ENCODE measurements around the gene FBXW4.

The FBXW4 gene

DNA sequence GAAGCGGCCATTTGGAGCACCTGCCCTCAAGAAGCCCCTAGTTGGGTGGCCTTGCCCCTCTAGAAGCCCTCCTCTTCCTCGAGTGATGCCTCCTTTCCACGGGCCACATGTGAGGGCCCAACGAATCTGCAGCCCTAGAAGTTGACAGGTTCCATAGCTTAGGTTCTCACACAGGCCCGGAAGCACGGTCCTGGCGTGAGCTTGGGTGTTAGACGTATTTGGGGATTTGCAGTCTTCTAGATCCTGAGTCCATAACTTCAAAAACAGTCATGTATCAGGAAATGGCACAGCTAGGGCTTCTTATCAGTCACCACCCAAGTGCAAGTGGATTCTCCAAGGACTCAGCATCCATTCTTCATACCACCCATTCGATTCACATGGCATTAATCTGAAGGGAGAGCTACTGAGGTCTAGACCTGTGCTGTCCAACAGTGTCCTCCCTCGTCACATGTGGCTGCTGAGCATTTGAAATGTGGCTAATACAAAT, 477 bp upstream of the FBXW4 start:
- DNase-seq = no peak

DNA sequence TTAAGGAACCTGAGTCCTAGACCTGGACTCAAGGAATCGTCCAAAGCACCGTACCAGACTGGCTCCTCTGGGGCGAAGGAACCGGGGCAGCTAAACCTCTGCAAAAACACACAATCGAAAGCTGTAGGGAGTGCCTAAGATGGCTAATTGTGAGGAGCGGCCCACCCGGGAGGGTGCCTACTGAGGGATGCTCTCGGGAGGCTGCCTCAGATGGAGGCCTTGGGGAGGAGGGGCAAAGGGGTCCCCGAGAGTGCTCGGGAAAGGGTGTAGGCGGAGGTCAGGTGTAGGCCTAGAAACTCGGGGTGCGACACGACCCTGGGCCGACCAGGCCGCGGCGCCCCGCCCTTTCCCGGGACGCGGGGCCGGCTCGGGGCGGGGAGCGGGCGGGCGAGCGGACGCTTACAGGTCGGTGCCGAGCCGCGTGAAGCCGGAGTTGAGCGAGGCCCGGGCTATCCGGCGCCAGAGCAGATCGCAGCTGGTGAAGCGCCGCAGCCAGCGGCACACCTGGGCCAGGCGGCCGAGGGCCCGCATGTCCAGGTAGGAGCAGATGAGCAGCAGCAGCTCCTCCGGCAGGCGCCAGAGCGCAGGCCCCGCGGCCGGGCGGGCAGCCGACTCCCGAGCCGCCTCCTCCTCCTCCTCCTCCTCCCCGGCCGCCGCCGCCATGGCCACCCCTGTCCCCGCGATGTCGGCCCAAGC, 844 bp downstream of the FBXW4 start:
- DNase-seq = peak in 1 of 2 experiments; percentile 23

- DNase-seq = peak in 1 of 2 experiments; percentile 23
Measured at GRCh38 chr10:101693651-101693977, 1.4 kb downstream of the FBXW4 start.

- no peak for DNase-seq
Measured at GRCh38 chr10:101691081-101691480, 3.9 kb downstream of the FBXW4 start.

DNA sequence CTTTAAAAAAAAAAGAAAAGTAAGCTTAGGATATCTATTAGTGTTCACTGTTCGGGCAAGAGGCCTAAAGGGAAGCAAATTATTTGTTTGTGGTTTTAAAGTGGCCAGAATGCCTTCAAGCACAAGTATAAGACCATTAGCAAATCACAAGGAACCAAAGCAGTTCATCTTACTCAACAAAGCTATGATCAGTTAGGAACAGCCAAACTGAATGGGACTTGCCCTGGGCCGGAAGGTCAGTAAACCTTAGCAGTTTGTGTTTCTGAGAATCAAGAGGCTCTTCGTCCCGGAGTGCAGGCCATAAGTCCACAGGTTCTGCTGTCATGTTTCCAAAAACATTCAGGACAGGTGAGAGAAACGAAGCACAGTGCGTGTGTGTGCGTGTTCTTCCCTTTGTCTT, 4.5 kb downstream of the FBXW4 start:
- no peak for DNase-seq

DNA sequence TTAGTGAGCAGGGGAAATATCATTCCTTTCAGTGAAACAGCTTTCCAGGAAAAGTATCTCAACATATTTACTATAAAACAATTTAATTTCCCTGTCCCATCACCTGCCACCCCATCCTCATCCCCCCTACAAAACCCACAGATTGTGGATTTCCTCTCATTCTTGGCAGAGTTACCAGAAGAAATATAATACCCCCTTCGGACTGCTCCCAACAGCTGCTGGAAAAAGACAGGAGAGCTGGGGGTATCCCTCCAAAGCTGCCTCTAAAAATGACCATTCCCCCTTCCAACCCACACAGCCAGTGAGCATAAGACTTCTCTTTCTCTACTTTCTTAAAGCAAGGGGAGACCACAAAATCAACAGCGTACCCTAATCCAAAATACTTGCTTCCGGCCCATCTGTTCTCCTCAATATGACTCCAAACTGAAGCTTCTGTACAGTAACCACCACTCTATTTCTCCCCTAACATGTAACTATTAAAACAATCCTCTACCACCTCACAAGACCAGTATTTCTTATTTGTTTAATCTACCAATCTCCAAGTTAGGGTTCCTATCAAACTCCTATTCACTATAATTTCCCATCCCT, 7.8 kb downstream of the FBXW4 start:
- peak; percentile 6 to 37 for DNase-seq

- no peak for DNase-seq
Measured at GRCh38 chr10:101686133-101686925, 8.6 kb downstream of the FBXW4 start.

DNA sequence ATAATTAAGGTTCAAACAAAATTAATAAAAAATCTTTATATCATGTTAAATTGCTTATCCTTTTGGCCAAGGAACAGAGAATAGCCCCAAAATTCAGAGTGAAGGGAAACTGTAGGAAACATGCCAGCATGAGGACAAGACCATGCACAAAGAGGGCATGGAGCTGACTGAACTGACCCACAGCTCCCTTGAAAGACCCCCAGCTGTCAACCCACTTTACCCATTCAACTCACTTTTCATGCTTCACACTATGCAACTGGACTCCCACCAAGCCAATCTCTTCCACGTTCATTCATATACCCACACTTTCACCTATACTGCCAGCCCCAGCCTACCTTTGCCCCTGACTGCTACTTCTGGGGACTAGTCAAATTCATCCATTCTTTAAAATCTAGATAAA, 10.2 kb downstream of the FBXW4 start:
- no peak for DNase-seq

- DNase-seq = no peak
Measured at GRCh38 chr10:101683276-101683675, 11.7 kb downstream of the FBXW4 start.

- no peak for DNase-seq
Measured at GRCh38 chr10:101682172-101682825, 12.7 kb downstream of the FBXW4 start.

DNA sequence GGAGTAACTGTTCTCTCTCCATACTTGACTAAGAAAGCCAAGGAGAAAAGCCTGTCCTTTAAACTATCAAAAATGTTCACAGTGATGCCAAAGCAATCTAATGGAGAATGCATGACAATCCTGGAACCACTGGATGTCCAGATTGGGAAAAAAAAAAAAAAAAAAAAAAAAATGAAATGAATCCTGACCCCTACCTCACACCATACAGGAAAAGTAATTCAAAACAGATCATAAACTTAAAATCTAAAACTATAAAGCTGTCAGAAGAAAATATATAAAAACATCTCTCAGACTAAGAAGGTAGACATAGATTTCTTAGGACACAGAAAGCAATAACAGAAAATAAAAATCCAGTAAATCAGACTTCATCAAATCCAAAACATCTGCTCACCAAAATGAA, 18.4 kb downstream of the FBXW4 start:
- no peak for DNase-seq

DNA sequence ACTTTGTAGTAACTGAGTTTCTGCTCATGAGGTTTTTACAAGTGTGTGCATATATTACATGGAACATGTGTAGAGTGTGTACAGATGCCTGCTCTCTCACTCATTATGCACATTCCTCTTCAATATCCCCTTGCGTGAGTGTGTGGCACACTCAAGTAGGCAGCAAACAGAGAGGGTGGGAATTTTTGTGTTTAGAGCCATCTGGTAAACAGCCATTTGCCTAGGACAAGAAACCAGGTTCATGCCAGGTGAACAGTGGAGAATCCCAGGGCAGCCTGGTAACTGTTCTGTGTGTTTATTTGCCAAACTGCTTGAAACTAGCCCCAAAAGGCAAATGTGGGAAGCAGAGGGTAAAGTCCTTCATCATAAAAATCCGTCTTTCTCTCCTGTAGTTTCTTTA, 19.9 kb downstream of the FBXW4 start:
- no peak for DNase-seq

DNA sequence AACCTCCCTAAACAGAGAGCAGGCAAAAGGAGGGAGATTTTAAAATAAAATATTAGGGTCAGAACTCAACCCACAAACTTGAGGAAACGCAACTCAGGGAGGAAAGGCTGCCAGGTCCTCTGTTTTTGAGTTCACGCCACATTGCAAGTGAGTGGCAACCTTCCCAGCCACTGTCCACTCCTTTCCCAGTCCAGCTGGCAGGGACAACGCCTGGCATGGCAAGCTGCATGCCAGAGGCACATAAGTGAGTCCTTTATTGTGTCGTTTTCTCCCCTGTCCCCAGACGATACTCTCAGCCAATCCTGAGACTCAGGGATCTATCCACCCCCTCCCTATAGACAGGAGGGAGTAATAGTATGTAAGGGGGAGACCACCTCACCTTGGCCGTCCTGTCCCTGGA, 22.4 kb downstream of the FBXW4 start:
- DNase-seq = no peak

DNA sequence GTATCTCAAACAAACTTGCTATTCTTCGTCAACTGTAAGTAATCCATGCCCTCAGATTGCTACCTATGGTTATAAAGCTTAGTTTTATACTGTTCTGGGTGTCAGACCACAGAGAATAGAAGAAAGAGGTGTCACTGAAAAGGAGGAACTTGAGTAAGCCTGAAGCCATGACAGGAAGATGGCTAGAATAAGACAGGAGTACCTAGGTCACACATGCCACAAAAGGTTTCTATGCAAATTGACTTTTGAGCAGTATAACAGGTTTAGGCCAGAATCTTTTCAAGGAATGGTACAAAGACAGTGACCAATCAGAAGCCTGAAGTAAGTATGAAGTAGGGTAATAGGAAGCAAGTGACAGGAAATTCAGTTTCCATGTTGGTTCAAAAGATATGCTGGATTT, 23.5 kb downstream of the FBXW4 start:
- no peak for DNase-seq

DNA sequence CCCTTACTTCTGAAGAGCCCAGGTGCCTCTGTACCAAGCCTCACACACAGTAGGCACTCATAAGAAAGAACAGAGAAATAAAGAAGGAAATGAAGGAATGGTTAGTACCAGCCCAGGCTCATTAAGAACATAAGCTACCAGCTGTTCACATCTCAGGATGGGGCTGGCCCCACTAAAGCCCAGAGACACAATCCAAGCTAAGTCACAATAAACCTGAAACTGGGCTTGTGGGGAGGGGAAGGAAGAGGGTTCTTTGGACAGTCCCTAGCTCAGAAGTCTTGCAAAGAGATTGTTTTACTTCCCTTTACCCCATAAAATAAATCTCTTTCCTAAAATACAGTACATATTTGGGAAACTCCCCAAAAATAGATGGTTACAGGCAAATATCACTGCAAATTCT, 24.3 kb downstream of the FBXW4 start:
- no peak for DNase-seq

DNA sequence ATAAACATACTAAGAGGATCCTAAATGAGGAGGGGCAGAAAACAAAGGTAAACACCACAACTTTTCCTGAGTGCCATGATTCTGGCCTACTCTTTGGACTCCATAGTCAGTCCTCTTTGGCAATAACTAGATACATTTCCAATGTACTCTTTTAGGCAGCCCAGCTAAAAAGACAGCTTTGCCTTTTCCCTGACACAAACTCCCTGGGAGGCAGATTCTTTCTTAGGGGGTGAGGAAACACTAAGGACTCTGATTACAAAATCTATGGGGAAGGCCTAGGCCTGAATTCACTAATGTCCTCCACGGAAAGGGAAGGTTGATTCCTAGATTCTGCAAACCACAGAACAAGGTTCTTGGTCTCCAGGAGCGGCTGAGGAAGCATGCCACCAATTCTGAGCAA, 25.8 kb downstream of the FBXW4 start:
- no peak for DNase-seq

GRCh38 chr10:101668566-101668965, 26.4 kb downstream of the FBXW4 start:
- DNase-seq = no peak

DNA sequence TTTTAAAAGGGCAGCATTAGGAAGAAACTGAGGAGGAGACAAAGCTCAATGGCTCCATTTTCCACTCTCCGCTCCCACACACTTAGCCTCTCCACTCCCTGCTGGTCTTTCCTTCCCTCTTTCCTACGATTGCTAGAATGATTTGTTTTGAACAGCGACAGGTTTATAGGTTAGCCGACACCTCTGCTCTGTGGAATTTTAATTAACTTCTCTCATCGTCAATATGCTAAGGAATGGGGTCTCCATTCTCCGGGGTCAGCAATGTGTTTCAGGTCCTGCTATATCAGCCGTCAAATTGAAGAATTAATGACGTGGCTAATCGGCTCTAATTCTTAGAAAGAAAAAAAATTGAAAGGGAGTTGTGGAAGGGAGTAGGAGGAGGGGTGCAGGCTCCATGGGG, 28.9 kb downstream of the FBXW4 start:
- DNase-seq = no peak

GRCh38 chr10:101663097-101663496, 31.9 kb downstream of the FBXW4 start:
- DNase-seq = no peak

DNA sequence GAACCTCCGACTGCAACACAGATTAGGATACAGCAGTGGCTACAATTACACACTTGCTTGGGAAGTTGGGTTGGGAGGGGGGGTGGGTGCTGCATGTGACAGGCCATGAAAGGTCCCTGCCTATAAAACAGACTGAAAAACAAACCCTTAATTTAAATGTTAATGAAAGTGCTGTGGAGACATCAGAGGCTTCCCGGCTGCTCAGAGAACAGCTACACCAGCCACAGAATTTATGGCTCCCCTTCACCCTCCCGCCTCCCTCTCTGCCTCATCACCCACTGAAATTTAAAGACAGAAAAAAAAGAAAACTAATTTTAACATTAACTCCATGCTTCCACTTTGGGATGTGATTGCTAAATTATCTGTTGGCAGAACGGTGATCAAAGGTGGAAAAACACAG, 34.7 kb downstream of the FBXW4 start:
- no peak for DNase-seq

GRCh38 chr10:101658975-101659374, 36.0 kb downstream of the FBXW4 start:
- no peak for DNase-seq

- no peak for DNase-seq
Measured at GRCh38 chr10:101656890-101657289, 38.1 kb downstream of the FBXW4 start.

GRCh38 chr10:101655570-101655969, 39.4 kb downstream of the FBXW4 start:
- no peak for DNase-seq

- DNase-seq = no peak
Measured at GRCh38 chr10:101653536-101653935, 41.4 kb downstream of the FBXW4 start.

Data from NCI-H524 (cell line).